GM12872 (cell line): ENCODE measurements around the gene PTPRE.

ENCODE experiments used
- TF ChIP-seq, protein P1 (sequence below): IDR thresholded peaks from 3 replicates; pipeline ENCODE4 v1.5.1; 2011; ENCODE audit warnings: low read depth, mild to moderate bottlenecking, low read length, moderate library complexity; ENCODE audit not compliant: insufficient read depth

The PTPRE gene

DNA sequence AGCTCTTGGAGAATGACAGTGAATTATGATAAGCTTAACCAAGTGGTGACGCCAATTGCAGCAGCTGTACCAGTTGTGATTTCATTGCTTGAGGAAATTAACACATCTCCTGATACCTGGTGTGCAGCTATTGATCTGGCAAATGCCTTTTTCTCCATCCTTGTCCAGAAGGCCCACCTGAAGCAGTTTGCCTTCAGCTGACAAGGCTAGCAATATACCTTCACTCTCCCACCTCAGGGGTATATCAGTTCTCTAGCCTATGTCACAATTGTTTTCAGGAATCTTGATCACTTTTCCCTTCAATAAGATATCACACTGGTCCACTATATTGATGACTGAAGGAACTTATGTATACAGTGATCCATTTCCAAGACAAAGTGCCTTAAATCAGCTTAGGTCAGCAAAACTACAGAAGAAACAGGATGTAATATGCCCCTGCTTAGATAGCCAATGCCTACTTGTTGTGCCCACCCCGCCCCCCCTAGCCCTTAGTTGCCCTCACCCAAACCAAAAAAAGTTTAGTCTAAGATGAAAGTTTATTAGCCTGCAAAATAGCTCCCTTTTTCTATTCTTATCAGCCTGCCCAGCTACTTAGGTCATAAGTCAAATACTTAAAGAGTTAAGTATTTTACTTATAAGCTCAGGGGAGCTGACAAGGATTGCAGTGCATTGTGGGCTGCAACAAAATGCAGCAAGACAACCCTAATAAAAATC, 45.1 kb downstream of the PTPRE start:
- TF ChIP-seq, protein P1, sequence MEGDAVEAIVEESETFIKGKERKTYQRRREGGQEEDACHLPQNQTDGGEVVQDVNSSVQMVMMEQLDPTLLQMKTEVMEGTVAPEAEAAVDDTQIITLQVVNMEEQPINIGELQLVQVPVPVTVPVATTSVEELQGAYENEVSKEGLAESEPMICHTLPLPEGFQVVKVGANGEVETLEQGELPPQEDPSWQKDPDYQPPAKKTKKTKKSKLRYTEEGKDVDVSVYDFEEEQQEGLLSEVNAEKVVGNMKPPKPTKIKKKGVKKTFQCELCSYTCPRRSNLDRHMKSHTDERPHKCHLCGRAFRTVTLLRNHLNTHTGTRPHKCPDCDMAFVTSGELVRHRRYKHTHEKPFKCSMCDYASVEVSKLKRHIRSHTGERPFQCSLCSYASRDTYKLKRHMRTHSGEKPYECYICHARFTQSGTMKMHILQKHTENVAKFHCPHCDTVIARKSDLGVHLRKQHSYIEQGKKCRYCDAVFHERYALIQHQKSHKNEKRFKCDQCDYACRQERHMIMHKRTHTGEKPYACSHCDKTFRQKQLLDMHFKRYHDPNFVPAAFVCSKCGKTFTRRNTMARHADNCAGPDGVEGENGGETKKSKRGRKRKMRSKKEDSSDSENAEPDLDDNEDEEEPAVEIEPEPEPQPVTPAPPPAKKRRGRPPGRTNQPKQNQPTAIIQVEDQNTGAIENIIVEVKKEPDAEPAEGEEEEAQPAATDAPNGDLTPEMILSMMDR = no peak

- TF ChIP-seq, protein P1 = no peak
These were observed 45.6 kb downstream of the PTPRE start for GRCh38 chr10:127952575-127952869.

DNA sequence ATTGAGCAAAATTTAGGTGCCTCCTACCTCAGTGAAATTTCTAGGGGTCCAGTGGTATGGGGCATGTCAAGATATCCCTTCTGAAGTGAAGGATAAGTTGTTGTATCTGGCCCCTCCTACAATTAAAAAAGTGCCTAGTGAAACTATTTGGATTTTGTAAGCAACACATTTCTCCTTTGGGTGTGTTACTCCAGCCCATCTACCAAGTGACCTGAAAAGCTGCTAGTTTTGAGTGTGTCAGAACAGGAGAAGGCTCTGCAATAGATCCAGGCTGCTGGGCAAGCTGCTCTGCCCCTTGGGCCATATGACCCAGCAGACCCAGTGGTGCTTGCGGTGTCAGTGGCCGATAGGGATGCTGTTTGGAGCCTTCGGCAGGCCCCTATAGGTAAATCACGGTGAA, 46.0 kb downstream of the PTPRE start:
- TF ChIP-seq, protein P1 = no peak

DNA sequence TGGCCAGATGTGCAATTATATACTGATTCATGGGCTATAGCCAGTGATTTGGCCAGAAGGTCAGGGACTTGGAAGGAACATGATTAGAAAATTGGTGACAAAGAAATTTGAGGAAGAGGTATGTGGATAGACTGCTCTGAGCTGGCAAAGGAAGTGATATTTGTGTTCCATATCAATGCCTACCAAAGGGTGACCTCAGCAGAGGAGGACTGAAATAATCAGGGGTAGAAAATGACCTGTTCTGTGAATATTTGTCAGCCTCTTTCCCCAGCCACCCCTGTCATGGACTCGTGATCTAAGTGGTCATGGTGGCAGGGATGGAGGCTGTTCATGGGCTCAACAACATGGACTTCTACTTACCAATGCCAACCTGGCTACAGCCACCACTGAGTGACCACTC, 47.0 kb downstream of the PTPRE start:
- TF ChIP-seq, protein P1 = no peak

DNA sequence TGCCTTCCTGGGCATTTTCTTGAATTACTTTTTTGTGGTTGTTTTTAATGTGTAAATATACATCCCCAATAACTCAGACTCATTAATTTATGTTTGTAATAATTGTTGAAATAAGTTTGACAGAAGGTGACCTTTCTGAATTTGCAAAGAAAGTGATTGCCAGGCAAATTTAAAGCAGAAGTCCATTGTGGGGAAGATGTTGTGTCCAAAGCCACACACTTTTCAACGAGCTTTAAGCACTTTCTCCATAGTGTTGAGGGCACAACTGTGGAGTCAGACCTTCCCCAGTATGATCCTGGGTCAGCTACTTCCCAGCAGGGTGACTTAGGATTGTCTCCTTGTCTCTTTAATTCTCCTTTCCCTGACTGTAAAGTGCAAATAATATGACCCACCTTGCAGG, 52.5 kb downstream of the PTPRE start:
- TF ChIP-seq, protein P1 = no peak

DNA sequence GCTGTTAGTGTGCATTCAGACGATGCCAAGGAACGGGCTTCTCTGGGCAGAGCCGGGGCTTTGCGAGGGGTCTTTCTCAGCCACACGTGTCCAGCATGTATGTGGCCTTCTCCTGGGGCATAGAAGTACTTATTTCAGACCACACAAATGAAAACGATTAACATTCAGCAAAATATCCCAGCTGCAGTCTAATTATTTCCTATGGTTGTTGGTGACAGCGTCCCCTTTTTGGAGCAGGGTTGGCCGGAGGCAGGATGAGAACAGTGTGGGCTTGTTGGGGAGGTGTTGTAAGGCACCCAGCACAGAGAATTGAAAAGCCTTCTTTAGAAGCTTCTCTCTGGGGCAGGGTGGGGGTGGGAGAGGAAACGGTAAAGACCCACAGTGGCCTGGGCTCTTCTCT, 54.2 kb downstream of the PTPRE start:
- TF ChIP-seq, protein P1 = no peak

DNA sequence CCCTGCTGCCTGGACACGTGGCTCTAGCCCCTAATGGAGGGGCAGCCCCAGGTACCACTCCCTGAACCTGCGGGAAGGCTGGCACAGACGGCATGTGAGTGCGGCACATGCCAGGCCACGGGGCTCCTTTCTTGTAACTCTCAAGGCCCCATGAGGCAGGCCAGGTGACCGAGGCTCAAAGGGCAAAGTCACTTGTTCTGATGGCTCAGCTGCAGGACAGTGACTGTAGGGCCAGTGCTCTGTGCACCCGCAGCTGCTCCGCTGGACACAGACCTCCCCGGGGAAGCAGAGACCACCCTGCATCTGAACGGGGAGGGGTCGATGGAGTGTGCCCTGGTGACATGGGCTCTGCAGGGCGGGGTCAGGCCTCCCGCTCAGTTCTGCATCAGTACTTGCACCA, 55.3 kb downstream of the PTPRE start:
- TF ChIP-seq, protein P1 = no peak
